SK-N-SH treated with all-trans-retinoic acid at 6 μM for 48 hours (cell line): ENCODE data around the gene MRAP.

Source experiments
- ATAC-seq: fragments of 200-7000 bp; cut with Tn5 transposase; 3 replicates; pipeline ENCODE4 v1.9.1; 2020; ENCODE audit warnings: mild to moderate bottlenecking, moderate library complexity
- ARNTL ChIP-seq: fragments of 450-650 bp; formaldehyde crosslinking; IDR thresholded peaks from 2 replicates; pipeline ENCODE4 v1.5.0; 2020; ENCODE audit warnings: low read depth, mild to moderate bottlenecking, moderate library complexity, borderline replicate concordance
- BACH2 ChIP-seq: fragments of 250-450 bp; sonication (Bioruptor Pico); IDR thresholded peaks from 2 replicates; pipeline ENCODE4 v1.9.0; 2021; ENCODE audit warnings: mild to moderate bottlenecking, borderline replicate concordance
- CSDC2 ChIP-seq: fragments of 250-450 bp; sonication (Bioruptor Pico); IDR thresholded peaks from 2 replicates; pipeline ENCODE4 v1.5.0; 2020; ENCODE audit warnings: mild to moderate bottlenecking, moderate library complexity
- ESRRG ChIP-seq: fragments of 250-450 bp; sonication (Bioruptor Pico); IDR thresholded peaks from 2 replicates; pipeline ENCODE4 v1.6.1; 2021; ENCODE audit warnings: mild to moderate bottlenecking
- GLIS3 ChIP-seq: fragments of 250-450 bp; sonication (Bioruptor Pico); IDR thresholded peaks from 2 replicates; pipeline ENCODE4 v1.5.0; 2020; ENCODE audit warnings: mild to moderate bottlenecking, moderate library complexity
- ISL1 ChIP-seq: fragments of 250-450 bp; sonication (Bioruptor Pico); IDR thresholded peaks from 2 replicates; pipeline ENCODE4 v2.1.2; 2022; ENCODE audit warnings: mild to moderate bottlenecking, moderate library complexity
- OSR1 ChIP-seq: fragments of 250-450 bp; sonication (Bioruptor Pico); IDR thresholded peaks from 2 replicates; pipeline ENCODE4 v1.8.0; 2022; ENCODE audit warnings: moderate library complexity, mild to moderate bottlenecking, inconsistent platforms
- PATZ1 ChIP-seq: fragments of 250-450 bp; sonication (Bioruptor Pico); IDR thresholded peaks from 2 replicates; pipeline ENCODE4 v1.8.0; 2020; ENCODE audit warnings: mild to moderate bottlenecking, moderate library complexity, borderline replicate concordance
- RARB ChIP-seq: fragments of 250-450 bp; sonication (Bioruptor Pico); IDR thresholded peaks from 2 replicates; pipeline ENCODE4 v1.8.0; 2021; ENCODE audit warnings: mild to moderate bottlenecking, moderate library complexity
- SNAI2 ChIP-seq: fragments of 250-450 bp; sonication (Bioruptor Pico); IDR thresholded peaks from 2 replicates; pipeline ENCODE4 v1.5.0; 2020; ENCODE audit warnings: mild to moderate bottlenecking, moderate library complexity
- TCF4 ChIP-seq: fragments of 250-450 bp; sonication (Bioruptor Pico); IDR thresholded peaks from 2 replicates; pipeline ENCODE4 v1.8.0; 2021; ENCODE audit warnings: mild to moderate bottlenecking, moderate library complexity, borderline replicate concordance
- ZC3H10 ChIP-seq: fragments of 250-450 bp; sonication (Bioruptor Pico); IDR thresholded peaks from 2 replicates; pipeline ENCODE4 v1.5.1; 2021; ENCODE audit warnings: mild to moderate bottlenecking, moderate library complexity
- ZFP3 ChIP-seq: fragments of 250-450 bp; sonication (Bioruptor Pico); IDR thresholded peaks from 2 replicates; pipeline ENCODE4 v1.5.0; 2020; ENCODE audit warnings: mild to moderate bottlenecking, moderate library complexity
- ZNF565 ChIP-seq: fragments of 450-650 bp; formaldehyde crosslinking; conservative IDR thresholded peaks from 2 replicates; pipeline ENCODE4 v1.5.0; 2020; ENCODE audit warnings: low read depth, mild to moderate bottlenecking, moderate library complexity
- ZNF70 ChIP-seq: fragments of 450-650 bp; formaldehyde crosslinking; IDR thresholded peaks from 2 replicates; pipeline ENCODE4 v1.5.0; 2020; ENCODE audit warnings: mild to moderate bottlenecking, moderate library complexity
- ZNF8 ChIP-seq: fragments of 450-650 bp; formaldehyde crosslinking; IDR thresholded peaks from 2 replicates; pipeline ENCODE4 v1.5.0; 2020; ENCODE audit warnings: mild to moderate bottlenecking, moderate library complexity
- TF ChIP-seq, protein P1 (sequence below): fragments of 250-450 bp; sonication (Bioruptor Pico); IDR thresholded peaks from 2 replicates; pipeline ENCODE4 v1.5.1; 2021; ENCODE audit warnings: mild to moderate bottlenecking, moderate library complexity
- TF ChIP-seq, protein P2 (sequence below): fragments of 250-450 bp; sonication (Bioruptor Pico); IDR thresholded peaks from 2 replicates; pipeline ENCODE4 v1.5.1; 2020; ENCODE audit warnings: low read depth, mild to moderate bottlenecking, moderate library complexity

The MRAP gene

DNA sequence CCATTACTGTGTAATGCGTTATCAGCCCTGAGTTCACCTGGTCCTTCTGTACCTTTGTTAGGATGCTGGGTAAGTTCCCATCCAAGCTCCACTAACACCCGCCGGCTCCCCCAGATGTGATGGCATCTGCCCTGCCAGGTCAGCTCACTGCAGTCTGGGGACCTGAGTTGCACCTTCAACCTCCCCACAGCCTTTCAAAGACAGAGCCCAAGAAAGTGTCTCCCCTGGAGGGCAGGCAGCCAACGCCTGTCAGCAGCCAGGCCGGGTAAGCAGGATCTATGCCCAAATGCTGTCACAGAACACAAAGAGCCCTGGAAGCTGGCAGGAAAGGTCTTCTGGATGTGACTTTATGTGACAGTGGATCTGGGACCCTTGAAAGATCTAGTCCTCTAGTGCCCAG, 13.7 kb downstream of the MRAP start:
- ATAC-seq, result no peak
- TF ChIP-seq ESRRG (CRISPR knock-in tag), result no peak
- TF ChIP-seq ZNF70 (CRISPR knock-in tag), result no peak
- TF ChIP-seq PATZ1, result no peak
- no peak for TF ChIP-seq ZFP3 (CRISPR knock-in tag)
- TF ChIP-seq ZNF565 (CRISPR knock-in tag), result no peak
- TF ChIP-seq ZNF8 (CRISPR knock-in tag), result no peak
- TF ChIP-seq CSDC2, result no peak
- TF ChIP-seq GLIS3 (CRISPR knock-in tag), result no peak
- TF ChIP-seq OSR1 (CRISPR knock-in tag), result no peak
- no peak for TF ChIP-seq SNAI2
- no peak for TF ChIP-seq BACH2 (CRISPR knock-in tag)
- TF ChIP-seq ISL1 (CRISPR knock-in tag), result no peak
- TF ChIP-seq ZC3H10 (CRISPR knock-in tag), result no peak
- TF ChIP-seq, protein P1, sequence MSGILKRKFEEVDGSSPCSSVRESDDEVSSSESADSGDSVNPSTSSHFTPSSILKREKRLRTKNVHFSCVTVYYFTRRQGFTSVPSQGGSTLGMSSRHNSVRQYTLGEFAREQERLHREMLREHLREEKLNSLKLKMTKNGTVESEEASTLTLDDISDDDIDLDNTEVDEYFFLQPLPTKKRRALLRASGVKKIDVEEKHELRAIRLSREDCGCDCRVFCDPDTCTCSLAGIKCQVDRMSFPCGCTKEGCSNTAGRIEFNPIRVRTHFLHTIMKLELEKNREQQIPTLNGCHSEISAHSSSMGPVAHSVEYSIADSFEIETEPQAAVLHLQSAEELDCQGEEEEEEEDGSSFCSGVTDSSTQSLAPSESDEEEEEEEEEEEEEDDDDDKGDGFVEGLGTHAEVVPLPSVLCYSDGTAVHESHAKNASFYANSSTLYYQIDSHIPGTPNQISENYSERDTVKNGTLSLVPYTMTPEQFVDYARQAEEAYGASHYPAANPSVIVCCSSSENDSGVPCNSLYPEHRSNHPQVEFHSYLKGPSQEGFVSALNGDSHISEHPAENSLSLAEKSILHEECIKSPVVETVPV (CRISPR knock-in tag), result no peak
- TF ChIP-seq RARB, result no peak

- ATAC-seq, result no peak
- no peak for TF ChIP-seq ZNF70 (CRISPR knock-in tag)
- no peak for TF ChIP-seq RARB
- no peak for TF ChIP-seq TCF4 (CRISPR knock-in tag)
- TF ChIP-seq CSDC2, result no peak
- TF ChIP-seq ESRRG (CRISPR knock-in tag), result no peak
- no peak for TF ChIP-seq ZFP3 (CRISPR knock-in tag)
- no peak for TF ChIP-seq PATZ1
- TF ChIP-seq, protein P2, sequence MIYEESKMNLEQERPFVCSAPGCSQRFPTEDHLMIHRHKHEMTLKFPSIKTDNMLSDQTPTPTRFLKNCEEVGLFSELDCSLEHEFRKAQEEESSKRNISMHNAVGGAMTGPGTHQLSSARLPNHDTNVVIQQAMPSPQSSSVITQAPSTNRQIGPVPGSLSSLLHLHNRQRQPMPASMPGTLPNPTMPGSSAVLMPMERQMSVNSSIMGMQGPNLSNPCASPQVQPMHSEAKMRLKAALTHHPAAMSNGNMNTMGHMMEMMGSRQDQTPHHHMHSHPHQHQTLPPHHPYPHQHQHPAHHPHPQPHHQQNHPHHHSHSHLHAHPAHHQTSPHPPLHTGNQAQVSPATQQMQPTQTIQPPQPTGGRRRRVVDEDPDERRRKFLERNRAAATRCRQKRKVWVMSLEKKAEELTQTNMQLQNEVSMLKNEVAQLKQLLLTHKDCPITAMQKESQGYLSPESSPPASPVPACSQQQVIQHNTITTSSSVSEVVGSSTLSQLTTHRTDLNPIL (CRISPR knock-in tag), result no peak
- no peak for TF ChIP-seq BACH2 (CRISPR knock-in tag)
These were observed 14.3 kb downstream of the MRAP start for GRCh38 chr21:32312976-32313375.

DNA sequence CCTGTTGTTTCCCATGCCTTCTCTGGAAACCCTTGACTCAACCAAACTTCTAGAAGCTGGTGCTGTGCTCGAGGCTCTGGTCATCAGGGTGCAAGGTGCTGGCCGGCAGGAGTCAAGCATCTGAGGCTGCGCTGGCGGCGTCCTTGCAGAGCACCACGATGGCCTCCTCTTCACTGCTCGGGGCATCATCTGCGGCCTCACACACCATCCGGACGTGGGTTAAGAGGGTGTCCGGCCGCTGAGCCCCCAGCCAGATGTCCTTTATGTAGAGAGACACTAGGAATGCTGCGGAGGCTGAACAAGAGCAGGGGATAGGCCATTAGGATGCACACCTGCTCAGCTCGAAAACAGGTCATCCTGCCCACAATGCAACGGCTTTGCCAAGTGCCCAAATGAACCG, 16.2 kb downstream of the MRAP start:
- TF ChIP-seq, protein P1 (CRISPR knock-in tag), result no peak
- TF ChIP-seq ARNTL (no peak), OSR1 (CRISPR knock-in tag) (no peak), RARB (no peak), ZNF70 (CRISPR knock-in tag) (no peak), GLIS3 (CRISPR knock-in tag) (no peak), ZFP3 (CRISPR knock-in tag) (no peak)
- TF ChIP-seq, all 23 proteins: peak for 0
- no peak for ATAC-seq

GRCh38 chr21:32315511-32316281, 17.0 kb downstream of the MRAP start:
- TF ChIP-seq ISL1 (CRISPR knock-in tag), result no peak

More at GRCh38 chr21:32315511-32316281, 17.0 kb downstream of the MRAP start:
- no peak for ATAC-seq
